ENCODE data around the gene APOBEC2. TPM values are rescaled to one million over a fixed set of nuclear protein-coding genes. Genes with fewer than 3 reads are reported as not detected.

APOBEC2 gene
- total and polyA plus RNA-seq, 2 of the 4 experiments (the other 2 are of a cell fraction): not detected

DNA sequence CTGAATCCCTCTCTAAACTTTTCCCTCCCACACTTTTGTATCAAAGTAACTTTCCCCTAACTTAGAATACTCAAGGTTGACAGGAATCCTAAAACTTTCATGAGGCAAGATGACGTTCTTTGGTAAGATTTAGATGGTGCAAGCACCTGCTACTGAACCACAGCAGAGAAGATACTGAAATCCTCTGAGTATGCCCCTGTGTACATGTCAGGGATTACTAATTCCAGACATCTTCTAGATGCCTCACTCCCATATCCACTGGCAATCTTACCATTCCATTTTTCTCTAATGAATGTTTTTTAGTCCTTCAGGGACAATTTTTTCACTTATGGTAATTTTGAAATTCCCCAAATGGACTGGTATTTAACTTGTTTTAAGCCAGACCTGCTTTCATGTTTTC lies 9.1 kb downstream of the APOBEC2 start:
- Histone ChIP-seq H3K23ac (ENCODE audit: low read depth, low read length) (no peak overlapping the region), H2BK120ac (ENCODE audit: low read depth, low read length) (no peak overlapping the region), H4K20me1 (ENCODE audit: insufficient read depth, low read length) (no peaks in the 10 kb centered on the region), H3K27me3 (ENCODE audit: control insufficient read depth, insufficient read depth, low read length) (no peaks in the 10 kb centered on the region), H2AK5ac (ENCODE audit: low read depth, low read length) (no peak overlapping the region), H2BK5ac (ENCODE audit: low read depth, low read length, poor library complexity, severe bottlenecking) (no peak overlapping the region), H4K91ac (ENCODE audit: insufficient read depth, low read depth, low read length) (no peak overlapping the region), H3K18ac (ENCODE audit: low read depth, low read length) (no peak overlapping the region), H3K79me1 (ENCODE audit: low read depth in 1 of 2, low read length in 2 of 2) (no peaks in the 10 kb centered on the region), H3K9me1 (ENCODE audit: insufficient read depth, low read length) (no peaks in the 10 kb centered on the region), H3K4me3 (ENCODE audit: insufficient read depth, low read depth, low read length) (no peak overlapping the region), H2AFZ (replicated peaks; ENCODE audit: low read length, poor library complexity) (no peak overlapping the region), H3K56ac (ENCODE audit: extremely low read depth, insufficient read depth, low read length) (no peak overlapping the region), H3K9me3 (ENCODE audit: control insufficient read depth, insufficient read depth, low read length) (no peaks in the 10 kb centered on the region), H3K27ac (ENCODE audit: insufficient read depth, low read length) (no peak overlapping the region), H4K5ac (ENCODE audit: low read depth, low read length) (no peak overlapping the region), H4K8ac (ENCODE audit: low read depth in 2 of 2, low read length in 2 of 2) (no peak overlapping the region), H3K36me3 (ENCODE audit: control insufficient read depth, insufficient read depth, low read length) (no peaks in the 10 kb centered on the region; the same call in 1 of the 2 replicates), H3K4me2 (ENCODE audit: low read depth, low read length) (no peak overlapping the region), H3K9ac (ENCODE audit: low read depth, low read length) (no peak overlapping the region), H3K4me1 (ENCODE audit: control insufficient read depth, insufficient read depth, low read length) (peaks cover 8% of the 10 kb centered on the region), H3K14ac (replicated peaks; ENCODE audit: low read depth, low read length) (no peak overlapping the region), H3K4ac (ENCODE audit: low read depth, low read length) (no peak overlapping the region), H2AK9ac (replicated peaks; ENCODE audit: low read depth, low read length, poor library complexity) (no peak overlapping the region), H2BK20ac (ENCODE audit: low read depth, low read length) (no peak overlapping the region), H2BK15ac (ENCODE audit: low read depth, low read length) (no peak overlapping the region)
- ChIA-PET POLR2A (ENCODE audit: unreplicated experiment) (no interaction called here), CTCF (no interaction called here)
- no peak for DNase-seq
- no peak for TF ChIP-seq RFX5 (IDR thresholded peaks at IDR 0.05; ENCODE audit: low read depth, low read length)
- TF ChIP-seq USF2 (IDR thresholded peaks at IDR 0.05; ENCODE audit: low read depth, low read length): no peak
- no peak for TF ChIP-seq CEBPB (IDR thresholded peaks at IDR 0.05; ENCODE audit: low read depth, low read length)
- TF ChIP-seq, protein P1, sequence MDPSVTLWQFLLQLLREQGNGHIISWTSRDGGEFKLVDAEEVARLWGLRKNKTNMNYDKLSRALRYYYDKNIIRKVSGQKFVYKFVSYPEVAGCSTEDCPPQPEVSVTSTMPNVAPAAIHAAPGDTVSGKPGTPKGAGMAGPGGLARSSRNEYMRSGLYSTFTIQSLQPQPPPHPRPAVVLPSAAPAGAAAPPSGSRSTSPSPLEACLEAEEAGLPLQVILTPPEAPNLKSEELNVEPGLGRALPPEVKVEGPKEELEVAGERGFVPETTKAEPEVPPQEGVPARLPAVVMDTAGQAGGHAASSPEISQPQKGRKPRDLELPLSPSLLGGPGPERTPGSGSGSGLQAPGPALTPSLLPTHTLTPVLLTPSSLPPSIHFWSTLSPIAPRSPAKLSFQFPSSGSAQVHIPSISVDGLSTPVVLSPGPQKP (IDR thresholded peaks at IDR 0.05; ENCODE audit: borderline replicate concordance, low read depth, low read length): no peak
- TF ChIP-seq BHLHE40 (IDR thresholded peaks at IDR 0.05; ENCODE audit: low read depth, low read length): no peak
- no peak for ATAC-seq (ENCODE audit: low read depth)
- intact Hi-C loops (cut with micrococcal nuclease) (loop anchor here (10.0 kb wide), 2 partner anchors 507 to 1717 kb away; no protein-coding TSS in a partner anchor), in situ Hi-C loops (cut with MboI; ENCODE audit: low sequenced_read_pairs) (no loop called here), dilution Hi-C loops (cut with HindIII; ENCODE audit: low sequenced_read_pairs, unreplicated experiment) (no loop called here)
- BruUV-seq (replicated peaks): no TSS peak
- WGBS, 2 experiments (ENCODE audit: extremely low coverage in 2 of 2, insufficient read length in 1 of 2): no CpG with 5 or more reads among the region's 1 CpG
